GM19372 (cell line): ENCODE measurements around the gene VWA2.

ENCODE experiments used
- ATAC-seq: cut with Tn5 transposase; IDR thresholded peaks from one replicate; pipeline ENCODE4 v1.9.1; 2021; ENCODE audit warnings: mild to moderate bottlenecking, low read depth, moderate library complexity; ENCODE audit not compliant: unreplicated experiment

The VWA2 gene

GRCh38 chr10:114273910-114274309, 34.9 kb downstream of the VWA2 start:
- no peak for ATAC-seq

- no peak for ATAC-seq
Measured at GRCh38 chr10:114274616-114275453, 35.8 kb downstream of the VWA2 start.

GRCh38 chr10:114276066-114276465, 37.0 kb downstream of the VWA2 start:
- no peak for ATAC-seq

GRCh38 chr10:114276671-114277070, 37.6 kb downstream of the VWA2 start:
- ATAC-seq: no peak

GRCh38 chr10:114278140-114278883, 39.3 kb downstream of the VWA2 start:
- no peak for ATAC-seq

GRCh38 chr10:114278884-114279191, 39.8 kb downstream of the VWA2 start:
- ATAC-seq: no peak

GRCh38 chr10:114279289-114279688, 40.2 kb downstream of the VWA2 start:
- ATAC-seq: no peak

GRCh38 chr10:114279901-114280644, 41.0 kb downstream of the VWA2 start:
- ATAC-seq: no peak

GRCh38 chr10:114281006-114281405, 42.0 kb downstream of the VWA2 start:
- ATAC-seq: no peak

GRCh38 chr10:114281461-114281860, 42.4 kb downstream of the VWA2 start:
- ATAC-seq: no peak

- no peak for ATAC-seq
Measured at GRCh38 chr10:114282526-114282925, 43.5 kb downstream of the VWA2 start.

- ATAC-seq: no peak
Measured at GRCh38 chr10:114283091-114283490, 44.0 kb downstream of the VWA2 start.

- ATAC-seq: no peak
Measured at GRCh38 chr10:114283535-114284234, 44.6 kb downstream of the VWA2 start.

GRCh38 chr10:114284346-114285071, 45.5 kb downstream of the VWA2 start:
- no peak for ATAC-seq

GRCh38 chr10:114285961-114286441, 46.9 kb downstream of the VWA2 start:
- ATAC-seq: no peak

GRCh38 chr10:114286921-114287320, 47.9 kb downstream of the VWA2 start:
- ATAC-seq: no peak

GRCh38 chr10:114288424-114289095, 49.5 kb downstream of the VWA2 start:
- no peak for ATAC-seq

- no peak for ATAC-seq
Measured at GRCh38 chr10:114289096-114289436, 50.0 kb downstream of the VWA2 start.

- no peak for ATAC-seq
Measured at GRCh38 chr10:114290038-114290437, 51.0 kb downstream of the VWA2 start.
